Adipocyte (in vitro differentiated cells): ENCODE data around the gene CAMK1D.

Source experiments
- DNase-seq: peaks from one replicate; pipeline ENCODE4 v3.0.0-alpha.2; 2015; ENCODE audit warnings: low read depth
- H3K27me3 ChIP-seq: replicated peaks from 2 replicates; pipeline ENCODE4 v1.7.0; 2013; ENCODE audit warnings: mild to moderate bottlenecking, low read length, moderate library complexity; ENCODE audit not compliant: control insufficient read depth, insufficient read depth
- H3K36me3 ChIP-seq: 2 replicates; pipeline ENCODE4 v1.7.0; 2013; ENCODE audit warnings: low read length, mild to moderate bottlenecking, moderate library complexity; ENCODE audit not compliant: control insufficient read depth, insufficient read depth, severe bottlenecking
- H3K4me1 ChIP-seq: 2 replicates; pipeline ENCODE4 v1.7.0; 2013; ENCODE audit warnings: mild to moderate bottlenecking, low read length, moderate library complexity; ENCODE audit not compliant: control insufficient read depth, insufficient read depth
- H3K4me3 ChIP-seq: 2 replicates; pipeline ENCODE4 v1.7.0; 2013; ENCODE audit warnings: mild to moderate bottlenecking, low read length, moderate library complexity
- H3K9ac ChIP-seq: 2 replicates; pipeline ENCODE4 v1.7.0; 2013; ENCODE audit warnings: mild to moderate bottlenecking, low read length, moderate library complexity
- H3K9me3 ChIP-seq: 2 replicates; pipeline ENCODE4 v1.7.0; 2013; ENCODE audit warnings: mild to moderate bottlenecking, low read length, moderate library complexity; ENCODE audit not compliant: control insufficient read depth

Gene CAMK1D

DNA sequence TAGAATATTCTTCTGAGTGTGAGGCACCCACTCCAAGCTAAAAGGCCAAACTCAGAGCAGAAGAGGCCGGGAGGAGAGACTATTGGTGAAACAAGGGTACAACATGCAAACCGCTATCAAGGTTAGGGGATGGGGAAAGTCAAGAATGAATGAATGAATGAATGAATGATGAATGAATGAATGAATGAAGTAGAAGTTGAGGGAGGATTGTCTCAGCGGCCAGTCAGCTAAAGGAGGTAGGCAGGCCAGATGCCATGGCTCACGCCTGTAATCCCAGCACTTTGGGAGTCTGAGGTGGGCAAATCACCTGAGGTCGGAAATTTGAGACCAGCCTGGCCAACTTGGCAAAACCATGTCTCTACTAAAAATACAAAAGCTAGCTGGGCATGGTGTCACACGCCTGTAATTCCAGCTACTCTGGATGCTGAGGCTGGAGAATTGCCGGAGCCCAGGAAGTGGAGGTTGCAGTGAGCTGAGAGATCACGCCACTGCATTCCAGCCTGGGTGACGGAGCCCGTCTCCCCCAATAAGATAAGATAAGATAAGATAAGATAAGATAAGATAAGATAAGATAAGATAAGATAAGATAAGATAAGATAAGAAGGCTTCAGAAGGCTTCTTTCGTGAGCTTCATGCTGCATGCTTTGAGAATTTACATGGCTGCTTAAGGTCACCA, 401.3 kb downstream of the CAMK1D start:
- no peak overlapping the region for H3K4me3 ChIP-seq
- no peaks in the 10 kb centered on the region for H3K27me3 ChIP-seq
- DNase-seq: no peak
- no peak overlapping the region for H3K9ac ChIP-seq
- H3K36me3 ChIP-seq: no peaks in the 10 kb centered on the region
- H3K4me1 ChIP-seq: no peaks in the 10 kb centered on the region
- no peaks in the 10 kb centered on the region for H3K9me3 ChIP-seq

DNA sequence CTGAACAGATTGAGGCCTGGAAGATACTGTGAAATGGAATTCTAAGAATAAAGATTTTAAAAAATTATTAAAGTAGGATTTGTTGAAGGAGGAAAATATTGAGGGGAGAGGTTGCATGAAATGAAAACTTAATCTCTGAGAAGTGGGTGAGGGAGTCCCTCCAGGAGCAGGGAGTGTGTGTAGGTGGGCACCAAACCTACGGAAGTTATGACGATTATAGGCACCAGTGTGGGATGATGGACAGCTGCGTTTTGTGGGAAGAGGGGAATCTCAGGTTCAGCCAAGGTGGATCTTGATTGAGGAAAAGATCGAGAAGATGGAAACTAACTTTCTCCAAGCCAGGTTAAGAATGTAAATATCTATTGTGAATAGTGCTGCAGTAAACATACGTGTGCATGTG, 405.7 kb downstream of the CAMK1D start:
- no peak overlapping the region for H3K4me3 ChIP-seq
- no peaks in the 10 kb centered on the region for H3K36me3 ChIP-seq
- no peaks in the 10 kb centered on the region for H3K27me3 ChIP-seq
- H3K9me3 ChIP-seq: no peaks in the 10 kb centered on the region
- no peaks in the 10 kb centered on the region for H3K4me1 ChIP-seq
- DNase-seq: no peak
- no peak overlapping the region for H3K9ac ChIP-seq

GRCh38 chr10:12757351-12757750, 408.0 kb downstream of the CAMK1D start:
- no peak for DNase-seq
- no peaks in the 10 kb centered on the region for H3K4me1 ChIP-seq
- H3K9me3 ChIP-seq: no peaks in the 10 kb centered on the region
- H3K36me3 ChIP-seq: no peaks in the 10 kb centered on the region
- H3K9ac ChIP-seq: no peak overlapping the region
- H3K4me3 ChIP-seq: no peak overlapping the region
- no peaks in the 10 kb centered on the region for H3K27me3 ChIP-seq

GRCh38 chr10:12758271-12758670, 408.9 kb downstream of the CAMK1D start:
- H3K27me3 ChIP-seq: no peaks in the 10 kb centered on the region
- H3K9me3 ChIP-seq: no peaks in the 10 kb centered on the region
- no peak for DNase-seq

DNA sequence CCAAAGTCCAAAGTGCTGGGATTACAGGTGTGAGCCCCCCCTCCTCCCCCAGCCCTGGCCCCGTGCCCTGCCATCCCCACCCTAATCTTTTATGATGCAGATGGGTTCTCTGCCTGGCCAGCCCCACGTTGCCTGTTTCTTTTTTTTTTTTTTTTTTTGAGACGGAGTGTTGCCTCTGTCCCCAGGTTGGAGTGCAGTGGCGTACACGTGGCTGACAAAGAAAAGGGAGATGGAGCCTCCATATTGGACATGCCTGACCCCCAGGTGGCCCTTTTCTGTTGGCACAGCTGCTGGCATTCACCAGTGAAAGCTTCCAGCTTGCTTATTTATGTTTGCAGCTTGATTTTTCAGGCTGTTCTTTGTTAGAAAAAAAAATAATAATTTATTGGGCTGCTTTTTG, 416.9 kb downstream of the CAMK1D start:
- Histone ChIP-seq H3K9me3 (no peaks in the 10 kb centered on the region), H3K36me3 (no peaks in the 10 kb centered on the region), H3K27me3 (no peaks in the 10 kb centered on the region), H3K4me1 (no peaks in the 10 kb centered on the region), H3K9ac (no peak overlapping the region), H3K4me3 (no peak overlapping the region)
- DNase-seq: no peak

More at GRCh38 chr10:12758271-12758670, 408.9 kb downstream of the CAMK1D start:
- H3K4me1 ChIP-seq: no peaks in the 10 kb centered on the region
- no peak overlapping the region for H3K4me3 ChIP-seq
- no peaks in the 10 kb centered on the region for H3K36me3 ChIP-seq
- no peak overlapping the region for H3K9ac ChIP-seq

DNA sequence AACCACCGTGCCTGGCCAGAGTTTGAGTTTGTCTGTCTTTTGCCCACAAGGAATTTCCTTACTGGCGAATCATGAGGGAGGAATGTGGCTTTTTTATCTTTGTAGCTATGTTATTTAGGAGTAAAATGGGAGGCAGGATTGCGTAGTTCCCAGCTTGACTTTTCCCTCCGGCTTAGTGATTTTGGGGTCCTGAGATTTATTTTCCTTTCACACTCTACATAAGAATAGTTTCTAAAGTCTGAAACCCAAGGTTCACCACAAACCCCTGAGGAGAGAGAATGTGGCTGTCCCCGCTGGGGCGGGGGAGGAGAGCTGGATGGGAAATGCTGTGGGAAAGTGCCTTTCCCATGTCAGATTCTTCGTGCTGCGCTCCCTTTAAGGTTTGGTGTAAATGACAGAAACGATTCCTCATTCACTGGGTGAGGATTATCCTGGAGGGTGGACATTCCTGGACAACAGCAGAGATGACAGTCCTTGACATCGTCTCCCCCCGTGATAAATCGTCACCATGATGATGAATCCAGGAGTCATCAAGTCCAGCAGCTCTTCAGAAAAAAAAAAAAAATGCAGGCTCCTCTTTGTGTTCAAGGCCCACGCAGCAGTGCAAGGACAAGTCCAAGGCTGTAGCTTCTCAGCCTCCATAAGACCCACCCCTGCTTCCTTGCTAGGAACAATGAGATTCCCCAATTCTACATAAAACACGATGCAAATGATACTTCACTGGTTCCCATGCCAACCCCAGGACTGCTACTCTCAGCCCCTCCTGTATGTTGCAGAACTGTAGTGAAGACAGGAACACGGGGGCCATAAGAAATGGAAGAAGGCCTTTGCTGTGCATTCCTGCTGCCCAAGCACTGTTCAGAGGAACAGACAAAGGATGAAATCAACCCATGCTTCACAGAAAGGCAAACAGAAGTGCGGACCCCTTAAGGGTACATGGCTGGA, 419.1 kb downstream of the CAMK1D start:
- H3K4me1 ChIP-seq: no peaks in the 10 kb centered on the region
- no peaks in the 10 kb centered on the region for H3K27me3 ChIP-seq
- H3K9ac ChIP-seq: no peak overlapping the region
- DNase-seq: peak; percentile 28
- H3K4me3 ChIP-seq: no peak overlapping the region
- H3K36me3 ChIP-seq: no peaks in the 10 kb centered on the region
- H3K9me3 ChIP-seq: no peaks in the 10 kb centered on the region

DNA sequence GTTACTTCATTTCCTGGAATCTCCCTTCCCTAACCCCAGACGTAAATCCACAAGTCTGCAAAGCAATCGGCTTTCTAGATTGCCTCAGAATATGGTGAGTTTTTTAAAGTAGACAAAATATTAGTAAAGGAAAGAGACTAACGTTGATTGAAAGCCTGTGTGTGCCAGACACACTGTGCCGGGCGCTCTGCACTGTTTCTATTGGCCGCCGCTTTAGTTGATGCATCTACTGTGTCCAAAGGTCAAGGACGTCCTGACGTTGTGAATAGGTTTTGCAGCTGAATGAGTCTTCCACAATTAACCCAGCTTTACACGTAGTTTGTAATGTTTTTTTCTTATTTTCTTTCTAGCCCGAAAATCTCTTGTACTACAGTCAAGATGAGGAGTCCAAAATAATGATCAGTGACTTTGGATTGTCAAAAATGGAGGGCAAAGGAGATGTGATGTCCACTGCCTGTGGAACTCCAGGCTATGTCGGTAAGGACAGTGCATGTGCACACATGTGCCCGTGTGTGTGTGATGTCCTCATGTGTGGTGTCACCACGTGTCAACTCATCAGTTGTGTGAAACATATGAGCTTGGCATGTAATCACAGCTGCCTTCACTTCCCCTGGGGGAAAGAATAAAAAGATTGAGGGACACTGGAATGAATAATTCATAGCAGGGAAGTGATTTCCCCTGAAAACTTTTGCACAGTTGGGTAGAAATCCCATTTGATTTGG, 420.1 kb downstream of the CAMK1D start:
- Histone ChIP-seq H3K9me3 (no peaks in the 10 kb centered on the region), H3K27me3 (no peaks in the 10 kb centered on the region), H3K4me3 (no peak overlapping the region), H3K9ac (no peak overlapping the region), H3K4me1 (no peaks in the 10 kb centered on the region), H3K36me3 (no peaks in the 10 kb centered on the region)
- DNase-seq: no peak

DNA sequence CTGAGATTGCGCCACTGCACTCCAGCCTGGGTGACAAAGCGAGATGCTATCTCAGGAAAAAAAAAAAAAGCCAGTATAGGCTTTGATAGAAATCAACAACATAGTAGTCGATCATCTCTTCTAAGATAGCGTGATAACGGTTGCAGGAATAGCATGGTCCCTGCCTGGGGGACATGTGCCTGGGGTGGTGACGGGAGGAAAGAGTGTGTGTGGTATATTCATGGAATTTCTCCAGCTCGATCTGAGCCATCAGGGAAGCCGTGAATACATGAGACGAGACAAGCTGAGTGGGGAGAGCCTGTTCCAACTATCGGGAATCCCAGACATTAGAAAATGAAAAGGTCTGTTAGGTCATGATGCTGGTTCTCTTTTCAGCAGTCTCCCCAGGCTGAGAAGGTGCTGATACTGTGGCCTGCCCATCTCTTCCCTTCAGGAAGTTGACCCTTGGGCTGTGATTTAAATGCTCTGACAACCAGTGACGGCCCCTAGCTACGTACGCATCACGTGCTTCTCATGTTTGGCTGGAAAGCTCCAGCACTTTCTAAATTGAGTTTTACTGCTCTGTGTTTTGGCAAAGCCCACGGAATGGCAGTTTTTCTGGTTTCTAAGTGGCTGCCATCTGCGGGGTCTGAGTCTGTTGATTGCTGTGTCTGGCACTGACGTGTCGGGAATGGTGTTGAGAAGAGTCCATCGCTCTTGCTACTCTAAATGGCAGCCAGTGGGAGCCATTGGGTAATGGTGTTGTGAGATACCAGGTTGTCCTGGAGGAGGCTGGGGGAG, 422.8 kb downstream of the CAMK1D start:
- no peak overlapping the region for H3K4me3 ChIP-seq
- H3K9ac ChIP-seq: no peak overlapping the region
- DNase-seq: no peak
- no peaks in the 10 kb centered on the region for H3K4me1 ChIP-seq
- no peaks in the 10 kb centered on the region for H3K9me3 ChIP-seq
- no peaks in the 10 kb centered on the region for H3K36me3 ChIP-seq
- H3K27me3 ChIP-seq: peaks cover 4% of the 10 kb centered on the region

- Histone ChIP-seq H3K9me3 (no peaks in the 10 kb centered on the region), H3K4me1 (no peaks in the 10 kb centered on the region), H3K27me3 (peaks cover 4% of the 10 kb centered on the region), H3K9ac (no peak overlapping the region), H3K4me3 (no peak overlapping the region), H3K36me3 (no peaks in the 10 kb centered on the region)
- DNase-seq: no peak
Measured at GRCh38 chr10:12772797-12773587, 423.6 kb downstream of the CAMK1D start.

- H3K36me3 ChIP-seq: no peaks in the 10 kb centered on the region
- DNase-seq: no peak
- no peak overlapping the region for H3K9ac ChIP-seq
- H3K4me3 ChIP-seq: no peak overlapping the region
- no peaks in the 10 kb centered on the region for H3K4me1 ChIP-seq
- H3K27me3 ChIP-seq: peaks cover 4% of the 10 kb centered on the region
- H3K9me3 ChIP-seq: no peaks in the 10 kb centered on the region
Measured at GRCh38 chr10:12774204-12774894, 425.0 kb downstream of the CAMK1D start.
